HFFc6 (cell line): ENCODE results near the gene FGGY. TPM values are rescaled to one million over a fixed set of nuclear protein-coding genes. Genes with fewer than 3 reads are reported as not detected.
A peak's percentile ranks its signal among the peaks of the same experiment; 100 is the strongest.

ENCODE experiments used
- DNase-seq: peaks from one replicate; pipeline ENCODE4 v3.0.0-alpha.2; 2018
- H3K27ac Mint-ChIP-seq: 2 replicates; pipeline ENCODE4 v1.8.0; 2020; ENCODE audit warnings: mild to moderate bottlenecking, mixed read lengths
- H3K27me3 Mint-ChIP-seq: 2 replicates; pipeline ENCODE4 v1.8.0; 2021; ENCODE audit warnings: mild to moderate bottlenecking, moderate library complexity, mixed read lengths; ENCODE audit not compliant: insufficient read depth
- H3K36me3 Mint-ChIP-seq: 2 replicates; pipeline ENCODE4 v1.8.0; 2021; ENCODE audit warnings: low read depth, mixed read lengths
- H3K4me1 Mint-ChIP-seq: 2 replicates; pipeline ENCODE4 v1.8.0; 2020; ENCODE audit warnings: low read depth, mixed read lengths
- H3K4me3 Mint-ChIP-seq: 2 replicates; pipeline ENCODE4 v1.8.0; 2020; ENCODE audit warnings: mild to moderate bottlenecking, moderate library complexity, mixed read lengths
- H3K9me3 Mint-ChIP-seq: 2 replicates; pipeline ENCODE4 v1.8.0; 2020; ENCODE audit warnings: mild to moderate bottlenecking, mixed read lengths
- total RNA-seq, 6 experiments: library from RNA; stranded (reverse); fragmentation: NEBNext Ultra II Directional; extraction: Animal tissue kit (Norgen Biotek cat#: 25700); gene quantifications; 2 replicates in 1 of 6; 3 replicates in 5 of 6; pipeline ENCODE4 v1.2.3, GENCODE V29; 2021
- TF ChIP-seq, protein P1 (sequence below): fragments of 200-600 bp; sonication (generic); IDR thresholded peaks from 2 replicates; pipeline ENCODE4 v1.5.0; 2021; ENCODE audit warnings: antibody characterized with exemption, mild to moderate bottlenecking

The FGGY gene
- total RNA-seq, 6 experiments from 2014 or later, result 16.4 to 20.1 (median 18.7) TPM

GRCh38 chr1:59409986-59410385 lies 113.1 kb downstream of the FGGY start:
- peaks cover 25% of the 10 kb centered on the region for H3K4me1 Mint-ChIP-seq
- TF ChIP-seq, protein P1, sequence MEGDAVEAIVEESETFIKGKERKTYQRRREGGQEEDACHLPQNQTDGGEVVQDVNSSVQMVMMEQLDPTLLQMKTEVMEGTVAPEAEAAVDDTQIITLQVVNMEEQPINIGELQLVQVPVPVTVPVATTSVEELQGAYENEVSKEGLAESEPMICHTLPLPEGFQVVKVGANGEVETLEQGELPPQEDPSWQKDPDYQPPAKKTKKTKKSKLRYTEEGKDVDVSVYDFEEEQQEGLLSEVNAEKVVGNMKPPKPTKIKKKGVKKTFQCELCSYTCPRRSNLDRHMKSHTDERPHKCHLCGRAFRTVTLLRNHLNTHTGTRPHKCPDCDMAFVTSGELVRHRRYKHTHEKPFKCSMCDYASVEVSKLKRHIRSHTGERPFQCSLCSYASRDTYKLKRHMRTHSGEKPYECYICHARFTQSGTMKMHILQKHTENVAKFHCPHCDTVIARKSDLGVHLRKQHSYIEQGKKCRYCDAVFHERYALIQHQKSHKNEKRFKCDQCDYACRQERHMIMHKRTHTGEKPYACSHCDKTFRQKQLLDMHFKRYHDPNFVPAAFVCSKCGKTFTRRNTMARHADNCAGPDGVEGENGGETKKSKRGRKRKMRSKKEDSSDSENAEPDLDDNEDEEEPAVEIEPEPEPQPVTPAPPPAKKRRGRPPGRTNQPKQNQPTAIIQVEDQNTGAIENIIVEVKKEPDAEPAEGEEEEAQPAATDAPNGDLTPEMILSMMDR, result no peak
- DNase-seq, result no peak
- H3K36me3 Mint-ChIP-seq, result peaks cover 14% of the 10 kb centered on the region
- no peak overlapping the region for H3K27ac Mint-ChIP-seq
- no peak overlapping the region for H3K4me3 Mint-ChIP-seq
- H3K27me3 Mint-ChIP-seq, result no peaks in the 10 kb centered on the region; the same call in 1 of the 2 replicates
- H3K9me3 Mint-ChIP-seq, result no peaks in the 10 kb centered on the region

DNA sequence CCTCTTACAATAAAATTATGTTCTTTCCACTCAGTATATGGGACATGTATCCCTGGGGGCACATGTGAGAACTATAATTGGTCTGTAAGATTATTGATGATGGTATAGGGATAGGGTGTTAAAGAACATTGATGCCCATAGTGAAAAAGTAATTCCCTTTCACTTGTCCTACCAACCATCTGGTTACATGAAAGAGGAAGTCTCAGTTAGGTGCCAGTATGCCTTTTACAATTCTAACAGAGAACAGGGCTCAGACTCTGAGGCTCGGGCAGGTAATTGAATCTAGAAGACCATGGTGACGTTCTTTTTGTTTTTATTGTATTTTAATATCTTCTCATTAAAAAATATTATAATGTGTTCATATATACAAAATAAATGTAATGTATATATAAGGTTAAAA lies 113.6 kb downstream of the FGGY start:
- TF ChIP-seq, protein P1, result no peak
- no peak for DNase-seq
- Mint-ChIP-seq H3K27me3 (no peaks in the 10 kb centered on the region; the same call in 1 of the 2 replicates), H3K36me3 (peaks cover 17% of the 10 kb centered on the region), H3K4me1 (peaks cover 27% of the 10 kb centered on the region), H3K4me3 (no peak overlapping the region), H3K27ac (no peak overlapping the region), H3K9me3 (no peaks in the 10 kb centered on the region)

DNA sequence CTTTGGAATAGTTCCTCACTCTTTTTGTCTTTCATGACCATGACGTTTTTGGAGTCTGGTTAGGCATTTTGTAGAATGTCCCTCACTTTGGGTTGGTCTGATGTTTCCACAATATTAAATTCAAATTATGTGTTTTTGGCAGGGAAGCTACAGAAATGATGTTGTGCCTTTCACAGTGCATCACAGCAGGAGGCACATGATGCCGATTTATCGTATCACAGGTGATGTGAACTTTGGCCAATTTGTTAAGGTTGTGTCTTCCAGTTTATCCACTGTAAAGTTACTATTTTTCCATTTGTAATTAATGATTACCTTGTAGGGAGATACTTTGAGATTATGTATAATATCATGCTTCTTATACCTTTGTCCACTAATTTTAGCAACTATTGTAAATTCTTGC lies 114.3 kb downstream of the FGGY start:
- Mint-ChIP-seq H3K4me1 (peaks cover 34% of the 10 kb centered on the region), H3K9me3 (no peaks in the 10 kb centered on the region), H3K4me3 (no peak overlapping the region), H3K27ac (no peak overlapping the region), H3K36me3 (peaks cover 15% of the 10 kb centered on the region), H3K27me3 (no peaks in the 10 kb centered on the region; the same call in 1 of the 2 replicates)
- DNase-seq, result no peak
- TF ChIP-seq, protein P1, result no peak

DNA sequence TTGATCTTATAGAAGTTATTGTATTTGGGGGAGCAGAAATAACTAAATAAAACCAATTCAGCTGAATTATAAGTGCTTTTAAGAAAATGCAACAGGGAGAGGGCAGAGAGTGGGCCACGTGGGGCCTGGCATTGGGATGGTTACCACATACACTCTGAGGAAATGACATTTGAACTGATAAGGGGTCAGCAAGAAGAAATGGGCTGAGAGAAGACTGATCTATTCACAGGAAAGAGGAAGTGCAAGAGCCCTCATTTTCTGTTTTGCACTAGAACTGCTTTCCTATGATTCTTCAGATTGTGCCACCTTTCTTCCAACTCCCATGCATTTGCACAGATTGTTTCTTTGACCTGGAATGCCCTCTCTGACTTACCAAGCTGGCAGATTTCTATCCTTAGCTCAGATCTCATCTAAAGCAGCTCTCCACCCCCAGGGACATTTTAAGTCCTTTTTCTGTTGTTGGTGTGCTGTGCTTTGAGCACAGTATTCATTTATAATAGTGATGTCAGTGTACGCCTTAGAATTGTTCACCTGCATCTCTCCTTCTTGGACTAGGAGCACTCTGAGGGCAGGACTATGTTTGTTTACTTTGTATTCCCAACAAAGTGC lies 115.9 kb downstream of the FGGY start:
- H3K9me3 Mint-ChIP-seq, result no peaks in the 10 kb centered on the region
- H3K4me3 Mint-ChIP-seq, result no peak overlapping the region
- H3K27me3 Mint-ChIP-seq, result no peaks in the 10 kb centered on the region
- no peak overlapping the region for H3K27ac Mint-ChIP-seq
- TF ChIP-seq, protein P1, result no peak
- peaks cover 51% of the 10 kb centered on the region for H3K4me1 Mint-ChIP-seq
- peaks cover 14% of the 10 kb centered on the region for H3K36me3 Mint-ChIP-seq
- DNase-seq, result no peak

GRCh38 chr1:59413327-59413720 lies 116.4 kb downstream of the FGGY start:
- Mint-ChIP-seq H3K27ac (no peak overlapping the region), H3K4me1 (peaks cover 56% of the 10 kb centered on the region), H3K9me3 (no peaks in the 10 kb centered on the region), H3K27me3 (no peaks in the 10 kb centered on the region), H3K4me3 (no peak overlapping the region), H3K36me3 (peaks cover 19% of the 10 kb centered on the region)
- peak; percentile 37 for DNase-seq
- TF ChIP-seq, protein P1, result no peak
